ENCODE data around the gene UBE2S.
"Not testable (repeated sequence)": the region's sequence is repeated elsewhere in the genome, so short reads cannot be mapped to it uniquely, and the experiment has no call there.

DNA sequence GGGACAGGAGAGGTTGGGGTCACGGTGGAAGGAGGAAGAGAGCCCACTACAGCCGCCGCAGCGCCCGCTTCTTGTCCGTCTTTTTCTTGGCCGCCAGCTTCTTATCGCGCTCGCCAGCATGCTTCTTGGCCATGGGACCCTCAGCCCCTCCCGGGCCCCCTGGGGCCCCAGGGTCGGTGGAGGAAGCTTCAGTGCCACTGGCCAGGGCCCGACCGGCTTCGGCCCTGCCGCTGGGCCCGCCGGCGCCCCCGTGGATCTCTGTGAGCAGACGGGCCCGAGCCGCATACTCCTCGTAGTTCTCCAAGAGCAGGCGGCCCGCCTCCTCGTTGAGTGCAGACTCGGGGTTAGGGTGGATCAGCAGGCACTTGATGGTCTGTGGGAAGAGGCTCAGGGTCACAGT, 6.2 kb downstream of the UBE2S start:
- TF ChIP-seq, protein P1, sequence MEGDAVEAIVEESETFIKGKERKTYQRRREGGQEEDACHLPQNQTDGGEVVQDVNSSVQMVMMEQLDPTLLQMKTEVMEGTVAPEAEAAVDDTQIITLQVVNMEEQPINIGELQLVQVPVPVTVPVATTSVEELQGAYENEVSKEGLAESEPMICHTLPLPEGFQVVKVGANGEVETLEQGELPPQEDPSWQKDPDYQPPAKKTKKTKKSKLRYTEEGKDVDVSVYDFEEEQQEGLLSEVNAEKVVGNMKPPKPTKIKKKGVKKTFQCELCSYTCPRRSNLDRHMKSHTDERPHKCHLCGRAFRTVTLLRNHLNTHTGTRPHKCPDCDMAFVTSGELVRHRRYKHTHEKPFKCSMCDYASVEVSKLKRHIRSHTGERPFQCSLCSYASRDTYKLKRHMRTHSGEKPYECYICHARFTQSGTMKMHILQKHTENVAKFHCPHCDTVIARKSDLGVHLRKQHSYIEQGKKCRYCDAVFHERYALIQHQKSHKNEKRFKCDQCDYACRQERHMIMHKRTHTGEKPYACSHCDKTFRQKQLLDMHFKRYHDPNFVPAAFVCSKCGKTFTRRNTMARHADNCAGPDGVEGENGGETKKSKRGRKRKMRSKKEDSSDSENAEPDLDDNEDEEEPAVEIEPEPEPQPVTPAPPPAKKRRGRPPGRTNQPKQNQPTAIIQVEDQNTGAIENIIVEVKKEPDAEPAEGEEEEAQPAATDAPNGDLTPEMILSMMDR (IDR thresholded peaks at IDR 0.05; ENCODE audit: insufficient read depth, low read length, poor library complexity, severe bottlenecking): not testable (repeated sequence)
- TF ChIP-seq EZH2phosphoT487 (conservative IDR thresholded peaks at IDR 0.05; ENCODE audit: low read length): not testable (repeated sequence)
